Vagina (tissue), 2 donors: ENCODE measurements around the gene LASP1NB.

Experiments
- POLR2A ChIP-seq, 2 donors: fragments of 450-650 bp; IDR thresholded peaks; one replicate each; pipeline ENCODE4 v1.6.1; 2017; ENCODE audit warnings: antibody characterized with exemption in 2 of 2, mild to moderate bottlenecking in 2 of 2, moderate library complexity in 2 of 2
- POLR2AphosphoS5 ChIP-seq, 2 donors: sonication (generic); formaldehyde crosslinking; IDR thresholded peaks; one replicate each; pipeline ENCODE4 v1.9.0; 2017; ENCODE audit warnings: antibody characterized with exemption in 2 of 2, mild to moderate bottlenecking in 2 of 2, low read depth in 1 of 2; ENCODE audit not compliant: insufficient read depth in 1 of 2
- TF ChIP-seq, protein P1 (sequence below), 3 experiments: fragments of 450-650 bp in 2 of 3; fragments of 200-600 bp in 1 of 3; sonication (generic) in 1 of 3; IDR thresholded peaks; one replicate each; pipeline ENCODE4 v1.5.1; 2017 to 2019; ENCODE audit warnings: antibody characterized with exemption in 3 of 3, mild to moderate bottlenecking in 2 of 3, moderate library complexity in 2 of 3

- TF ChIP-seq, protein P1, sequence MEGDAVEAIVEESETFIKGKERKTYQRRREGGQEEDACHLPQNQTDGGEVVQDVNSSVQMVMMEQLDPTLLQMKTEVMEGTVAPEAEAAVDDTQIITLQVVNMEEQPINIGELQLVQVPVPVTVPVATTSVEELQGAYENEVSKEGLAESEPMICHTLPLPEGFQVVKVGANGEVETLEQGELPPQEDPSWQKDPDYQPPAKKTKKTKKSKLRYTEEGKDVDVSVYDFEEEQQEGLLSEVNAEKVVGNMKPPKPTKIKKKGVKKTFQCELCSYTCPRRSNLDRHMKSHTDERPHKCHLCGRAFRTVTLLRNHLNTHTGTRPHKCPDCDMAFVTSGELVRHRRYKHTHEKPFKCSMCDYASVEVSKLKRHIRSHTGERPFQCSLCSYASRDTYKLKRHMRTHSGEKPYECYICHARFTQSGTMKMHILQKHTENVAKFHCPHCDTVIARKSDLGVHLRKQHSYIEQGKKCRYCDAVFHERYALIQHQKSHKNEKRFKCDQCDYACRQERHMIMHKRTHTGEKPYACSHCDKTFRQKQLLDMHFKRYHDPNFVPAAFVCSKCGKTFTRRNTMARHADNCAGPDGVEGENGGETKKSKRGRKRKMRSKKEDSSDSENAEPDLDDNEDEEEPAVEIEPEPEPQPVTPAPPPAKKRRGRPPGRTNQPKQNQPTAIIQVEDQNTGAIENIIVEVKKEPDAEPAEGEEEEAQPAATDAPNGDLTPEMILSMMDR (IDR thresholded peaks at IDR 0.05): no peak
- no peak for TF ChIP-seq POLR2A (IDR thresholded peaks at IDR 0.05)
- no peak for TF ChIP-seq POLR2AphosphoS5 (IDR thresholded peaks at IDR 0.05; ENCODE audit: insufficient read depth in 1 of 2, low read depth in 1 of 2)
Measured at GRCh38 chr17:38961413-38961812, 36.0 kb downstream of the LASP1NB start.
